Dermis blood vessel endothelial cell (primary cell): Measurements from ENCODE around the gene CCDC40. TPM values are rescaled to one million over a fixed set of nuclear protein-coding genes. Genes with fewer than 3 reads are reported as not detected.

Source experiments
- DNase-seq: peaks from one replicate; pipeline ENCODE4 v3.0.0; 2010
- total RNA-seq: library from RNA; depleted of rRNA; stranded (reverse); fragments of >200 nt; gene quantifications from 2 replicates; pipeline ENCODE4 v1.2.3, GENCODE V29; 2014

Gene CCDC40
- total RNA-seq, 1 donor from 2014 or later: 1.4 TPM

DNA sequence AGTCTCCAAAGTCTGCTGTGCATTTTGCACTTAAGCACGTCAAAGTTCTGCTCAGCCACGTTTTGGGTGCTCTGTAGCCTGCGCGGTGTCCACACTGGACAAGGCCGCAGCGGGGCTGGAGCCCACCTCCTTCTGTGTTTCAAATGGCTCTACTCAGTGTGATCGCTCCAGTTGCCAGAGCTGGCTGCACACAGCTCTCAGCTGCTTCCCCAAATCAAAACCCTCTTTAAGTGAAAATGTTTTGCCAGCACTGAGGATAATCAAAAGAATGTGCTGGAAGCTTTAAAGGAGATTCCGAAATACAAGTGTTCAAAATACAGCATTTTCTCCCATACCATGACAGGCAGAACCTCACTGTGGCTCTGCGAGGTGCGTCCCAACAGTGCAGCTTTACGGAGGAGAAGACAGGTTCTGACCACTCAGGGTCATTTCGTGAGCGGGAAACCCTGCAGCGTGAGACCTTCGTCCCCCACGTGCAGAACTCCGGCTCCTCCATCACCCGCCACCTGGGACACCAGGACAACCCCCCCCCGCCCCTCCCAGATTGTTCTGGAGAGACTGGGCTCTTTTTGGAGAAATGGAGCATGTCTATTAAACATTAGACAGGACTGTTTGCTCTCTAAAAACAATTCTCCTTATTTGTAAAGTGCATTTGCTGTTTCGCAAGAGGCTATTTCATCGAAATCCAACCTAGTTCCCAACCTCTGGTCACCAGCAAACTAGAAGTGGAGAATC, 17.4 kb upstream of the CCDC40 start:
- DNase-seq: no peak

DNA sequence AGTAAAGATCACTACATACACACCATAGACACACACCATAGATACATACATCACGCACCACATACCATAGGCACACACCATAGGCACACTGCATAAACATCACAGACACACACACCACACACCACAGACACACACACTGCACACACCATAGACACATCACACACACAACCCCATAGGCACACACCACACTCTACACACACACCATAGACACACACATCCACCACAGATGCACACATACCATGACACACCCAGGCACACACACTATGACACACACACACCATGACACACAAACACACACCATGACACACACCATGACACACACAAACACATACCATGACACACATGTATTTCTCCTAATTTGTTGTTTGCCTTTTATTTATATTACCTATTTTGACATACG, 14.8 kb upstream of the CCDC40 start:
- DNase-seq: no peak

DNA sequence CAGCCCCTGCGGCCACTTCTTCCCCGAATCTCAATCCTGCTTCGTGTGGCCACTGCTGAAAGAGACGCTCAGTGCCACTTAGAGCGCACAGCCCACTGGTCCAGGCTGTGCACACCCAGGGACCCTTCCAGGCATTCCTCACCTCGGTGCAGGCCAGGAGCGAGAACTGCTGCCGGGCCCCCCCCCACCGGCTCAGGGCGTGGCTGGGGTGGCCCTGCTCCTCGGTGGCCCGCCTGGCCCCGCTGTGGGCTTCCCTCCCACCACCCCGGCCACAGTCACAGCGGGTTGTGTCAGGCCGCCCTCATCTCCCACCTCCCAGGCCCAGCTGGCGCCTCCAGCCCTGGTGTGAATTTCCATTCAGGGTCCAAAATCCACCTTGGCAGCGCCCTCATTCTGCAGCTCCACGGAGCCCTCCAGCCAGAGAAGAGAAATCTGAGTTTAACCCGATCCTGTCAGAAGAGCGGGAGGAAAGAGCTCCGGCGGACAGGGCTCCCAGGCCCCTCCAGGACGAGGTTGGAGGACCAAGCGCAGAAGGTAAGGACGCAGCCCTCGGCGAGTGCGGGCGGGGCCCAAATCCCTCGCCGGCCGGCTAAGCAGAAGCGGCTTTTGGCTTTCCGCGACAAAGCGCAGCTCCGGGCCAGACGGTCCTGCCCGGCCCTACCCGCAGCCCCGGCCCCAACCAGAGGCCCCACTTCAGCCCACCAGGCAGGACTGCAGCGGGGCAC, 12.8 kb upstream of the CCDC40 start:
- no peak for DNase-seq

DNA sequence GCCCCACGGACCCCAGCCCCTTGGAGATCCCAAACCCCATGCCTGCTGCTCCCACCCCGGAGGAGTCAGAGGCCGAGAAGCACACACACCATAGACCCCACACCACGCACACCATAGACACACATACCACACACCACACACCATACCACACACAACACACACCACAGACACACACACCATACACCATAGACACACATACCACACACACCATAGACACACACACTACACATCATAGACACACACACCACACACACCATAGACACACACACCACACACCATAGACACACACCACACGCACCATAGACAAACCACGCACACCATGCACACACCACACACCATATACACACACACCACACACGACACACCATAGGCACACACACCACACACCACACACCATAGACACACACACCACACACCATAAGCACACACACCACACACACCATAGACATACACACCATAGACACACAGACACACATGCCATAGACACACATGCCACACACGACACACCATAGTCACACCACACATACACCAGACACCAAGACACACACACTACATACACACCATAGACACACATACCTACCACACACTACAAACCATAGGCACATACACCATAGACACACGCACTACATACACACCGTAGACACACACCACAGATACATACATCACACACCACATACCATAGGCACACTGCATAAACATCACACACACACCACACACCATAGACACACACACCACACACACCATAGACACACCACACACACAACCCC, 12.1 kb upstream of the CCDC40 start:
- DNase-seq: no peak

DNA sequence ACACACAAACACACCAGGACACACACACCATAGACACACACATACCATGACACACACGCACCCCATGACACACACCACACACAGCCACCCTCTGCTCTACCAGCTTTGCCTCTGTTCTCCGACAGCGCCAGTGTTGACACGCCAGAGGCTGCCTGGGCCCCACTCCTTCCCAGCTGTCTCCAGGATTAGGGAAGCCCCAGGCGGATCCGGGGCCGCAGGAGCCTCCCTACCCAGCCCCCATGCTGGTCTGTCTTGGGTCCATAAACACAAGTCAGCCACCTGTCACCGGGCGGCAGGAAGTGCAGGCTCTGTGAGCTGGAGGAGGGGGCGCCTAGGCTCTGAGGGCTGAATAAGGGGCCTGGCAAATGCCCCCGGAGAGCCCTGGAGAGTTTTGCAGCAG, 11.3 kb upstream of the CCDC40 start:
- no peak for DNase-seq

DNA sequence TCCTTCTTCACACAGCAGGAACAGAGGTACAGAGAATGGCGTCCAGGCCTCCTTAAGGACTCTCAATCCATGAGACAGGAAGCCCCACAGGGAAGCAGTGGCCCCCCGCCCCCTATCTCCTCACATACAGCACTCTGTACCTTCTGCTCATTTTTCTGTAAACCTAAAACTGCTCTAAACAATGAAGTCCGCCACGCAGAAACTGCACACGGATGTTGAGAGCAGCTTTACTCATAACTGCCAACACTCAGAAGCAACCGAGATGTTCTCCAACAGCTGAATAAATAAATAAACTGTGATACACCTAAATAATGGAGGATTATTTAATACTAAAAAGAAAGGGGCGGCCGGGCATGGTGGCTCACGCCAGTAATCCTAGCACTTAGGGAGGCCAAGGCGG, 10.6 kb upstream of the CCDC40 start:
- no peak for DNase-seq

DNA sequence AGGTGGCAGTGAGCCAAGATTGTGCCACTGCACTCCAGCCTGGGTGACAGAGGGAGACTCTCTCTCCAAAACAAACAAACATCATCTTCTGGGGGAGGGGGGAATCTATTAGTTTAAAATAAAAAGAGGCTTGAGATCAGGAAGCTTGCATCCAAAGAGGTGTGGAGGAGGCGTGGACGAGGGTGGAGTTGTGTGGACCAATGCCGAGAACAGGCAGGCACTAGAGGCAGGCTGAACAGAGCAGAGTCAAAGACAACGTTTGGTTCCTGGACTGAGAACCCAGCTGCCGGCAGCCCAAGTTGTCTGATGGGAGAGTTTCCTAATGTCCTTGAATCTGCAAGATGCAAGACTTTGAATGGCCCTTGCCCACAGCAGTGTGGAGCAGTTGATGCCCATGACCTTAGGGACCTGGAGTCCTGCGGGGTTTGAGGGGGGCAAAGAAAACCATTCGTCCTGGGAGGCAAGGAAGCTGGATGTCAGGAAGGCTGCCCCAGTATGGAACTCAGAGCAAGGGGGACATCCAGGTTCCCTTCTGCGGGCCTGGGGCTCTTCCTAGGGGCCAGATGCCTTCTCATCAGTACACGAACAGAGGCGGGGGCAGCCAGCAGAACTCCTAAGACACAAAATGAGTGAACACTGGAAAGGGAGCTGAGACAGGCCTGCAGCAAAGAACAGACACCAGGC, 9.9 kb upstream of the CCDC40 start:
- DNase-seq: no peak

DNA sequence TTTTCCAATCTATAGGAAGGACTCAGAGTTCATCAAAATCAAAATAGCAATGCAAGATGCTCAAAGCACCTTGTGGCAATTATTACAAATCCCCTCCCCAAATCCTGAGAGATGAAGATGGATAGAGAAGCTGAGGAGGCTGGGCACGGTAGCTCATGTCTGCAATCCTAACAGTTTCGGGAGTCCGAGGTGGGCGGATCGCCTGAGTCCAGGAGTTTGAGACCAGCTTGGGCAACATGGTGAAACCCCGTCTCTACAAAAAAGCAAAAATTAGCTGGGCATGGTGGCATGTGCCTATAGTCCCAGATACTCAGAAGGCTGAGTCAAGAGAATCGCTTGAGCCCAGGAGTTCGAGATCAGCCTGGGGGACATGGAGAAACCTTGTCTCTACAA, 9.4 kb upstream of the CCDC40 start:
- no peak for DNase-seq

DNA sequence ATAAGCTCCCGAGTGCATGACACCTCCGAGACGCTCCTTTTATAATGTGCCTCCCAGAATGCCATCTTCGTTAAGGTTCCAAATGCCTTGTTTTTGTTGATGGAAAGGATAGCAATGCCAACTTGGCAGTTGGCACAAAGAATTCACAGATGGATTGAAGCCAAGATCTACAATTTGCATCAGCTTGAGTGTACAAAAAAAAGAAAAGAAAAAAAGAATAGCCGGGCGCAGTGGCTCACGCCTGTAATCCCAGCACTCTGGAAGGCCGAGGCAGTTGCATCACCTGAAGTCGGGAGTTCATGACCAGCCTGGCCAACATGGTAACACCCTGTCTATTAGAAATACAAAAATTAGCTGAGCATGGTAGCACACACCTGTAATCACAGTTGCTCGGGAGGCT, 8.4 kb upstream of the CCDC40 start:
- DNase-seq: no peak

DNA sequence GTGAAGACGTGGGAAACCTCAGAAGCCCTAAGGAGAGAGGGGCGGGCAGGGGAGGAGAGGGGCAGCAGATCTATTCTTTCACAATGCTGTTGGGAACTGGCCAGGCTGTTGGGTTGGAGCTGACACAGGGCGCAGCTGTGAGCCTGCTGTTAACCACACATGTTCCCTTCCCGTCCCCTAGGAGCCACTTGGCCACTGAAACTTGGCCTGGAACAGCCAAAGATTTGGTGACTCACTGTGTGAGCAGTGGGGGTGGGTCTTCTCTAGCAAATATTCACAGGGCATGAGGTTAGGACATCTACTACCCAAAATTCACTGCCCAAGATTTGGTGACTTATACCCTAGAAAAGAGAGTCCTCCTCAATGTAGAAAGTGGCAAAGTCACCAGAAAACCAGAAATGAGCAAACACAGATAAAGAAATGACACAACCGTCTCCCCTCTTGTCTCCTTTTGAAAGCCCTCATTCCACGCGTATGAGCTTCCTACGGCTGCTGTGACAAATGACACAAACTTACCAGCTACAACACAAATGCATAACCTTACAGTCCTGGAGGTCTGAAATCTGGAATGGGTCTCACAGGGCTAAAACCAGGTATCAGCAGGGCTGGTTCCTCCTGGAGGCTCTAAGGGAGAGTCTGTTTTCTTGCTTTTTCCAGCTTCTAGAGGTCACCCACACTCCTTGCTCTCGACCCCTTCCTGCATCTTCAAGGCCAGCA, 7.0 kb upstream of the CCDC40 start:
- DNase-seq: peak; percentile 40

DNA sequence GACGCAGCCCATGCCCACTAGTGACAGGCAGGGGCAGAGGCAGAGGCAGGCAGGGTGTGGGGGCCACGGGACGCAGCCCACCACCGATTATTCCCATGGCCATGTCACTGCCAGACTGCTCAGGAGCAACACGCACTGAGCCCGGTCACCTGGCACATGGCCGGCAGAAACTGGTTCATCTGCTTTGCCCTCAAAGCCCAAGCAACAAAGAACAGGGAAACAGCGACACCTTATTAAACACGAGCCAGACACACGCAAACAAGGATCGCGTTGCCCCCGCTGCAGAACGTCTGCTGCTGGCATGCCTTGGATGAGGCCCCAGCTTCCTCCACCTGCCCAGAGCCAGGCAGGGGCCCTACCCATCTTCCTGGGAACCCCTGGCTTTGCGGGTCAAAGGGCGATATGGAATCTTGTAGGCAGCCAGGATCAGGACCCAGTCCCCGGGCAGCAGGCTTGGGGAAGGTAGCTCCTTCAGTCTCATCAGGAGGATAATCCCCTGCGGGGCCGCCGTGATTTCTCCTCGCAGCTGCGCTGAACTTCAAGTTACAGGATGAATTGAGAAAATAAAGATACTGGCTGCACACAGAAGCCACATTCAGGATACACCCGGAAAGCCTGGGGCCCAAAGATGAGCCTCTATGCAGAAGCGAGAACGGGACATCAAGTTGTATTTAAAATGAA, 5.6 kb upstream of the CCDC40 start:
- no peak for DNase-seq

DNA sequence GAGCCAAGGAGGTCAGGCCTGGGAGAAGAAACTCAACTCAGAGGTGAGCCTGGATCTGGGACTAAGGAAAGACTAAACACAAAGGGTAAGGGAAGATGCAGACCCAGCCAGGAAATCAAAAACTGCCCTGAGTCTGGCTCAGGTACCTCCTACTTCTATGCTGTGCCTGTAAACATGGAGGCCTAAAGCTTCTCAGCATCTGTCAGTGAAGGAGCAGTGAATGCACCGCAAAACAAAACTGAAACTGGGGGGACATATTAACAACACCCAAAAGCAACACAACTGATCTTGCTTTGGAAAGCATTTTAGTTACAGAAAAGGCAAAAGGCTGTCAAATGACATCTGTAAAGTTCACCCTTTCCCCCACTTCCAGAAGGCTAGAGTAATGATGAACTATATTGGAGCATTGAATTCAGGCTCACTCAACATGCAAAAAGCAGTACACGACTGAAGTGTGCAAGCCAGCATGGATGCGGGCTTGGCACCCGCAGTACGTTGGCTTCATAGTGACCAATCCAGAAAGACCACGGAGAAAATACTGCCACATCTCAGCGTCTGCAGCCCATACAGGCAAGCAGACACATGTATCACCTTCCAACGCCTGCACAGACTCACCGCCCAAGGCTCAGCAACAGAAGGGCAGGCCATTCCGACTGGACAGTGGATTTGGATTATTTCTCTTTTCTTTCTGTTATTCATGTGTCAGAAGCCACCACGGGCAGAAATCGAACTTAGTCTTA, 4.6 kb upstream of the CCDC40 start:
- DNase-seq: no peak

DNA sequence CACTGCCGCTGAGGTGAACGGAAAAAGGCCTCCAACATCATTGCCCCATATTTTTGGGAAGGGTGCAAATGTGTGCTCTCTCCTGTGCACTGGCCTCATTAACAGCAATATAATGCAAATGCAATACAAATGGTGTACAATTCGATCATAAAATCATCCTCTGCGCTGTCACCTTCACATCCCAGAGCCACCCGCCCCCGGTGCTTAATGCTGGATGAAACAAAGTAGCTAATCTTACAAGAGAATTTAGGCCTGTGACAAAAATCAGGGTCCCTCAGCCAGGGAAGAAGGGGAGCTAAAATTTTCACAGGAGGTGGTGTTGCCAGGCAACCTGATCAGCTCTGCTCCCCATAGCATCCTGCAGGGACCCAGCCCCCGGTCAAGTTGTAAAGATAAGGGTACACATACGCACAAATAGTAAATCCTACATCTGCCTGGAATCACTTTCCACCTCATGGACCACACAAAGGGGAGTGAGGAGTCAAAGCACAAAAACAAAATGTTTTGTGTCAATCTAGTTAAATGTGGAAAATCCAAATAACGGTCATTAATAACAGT, 3.7 kb upstream of the CCDC40 start:
- DNase-seq: no peak

DNA sequence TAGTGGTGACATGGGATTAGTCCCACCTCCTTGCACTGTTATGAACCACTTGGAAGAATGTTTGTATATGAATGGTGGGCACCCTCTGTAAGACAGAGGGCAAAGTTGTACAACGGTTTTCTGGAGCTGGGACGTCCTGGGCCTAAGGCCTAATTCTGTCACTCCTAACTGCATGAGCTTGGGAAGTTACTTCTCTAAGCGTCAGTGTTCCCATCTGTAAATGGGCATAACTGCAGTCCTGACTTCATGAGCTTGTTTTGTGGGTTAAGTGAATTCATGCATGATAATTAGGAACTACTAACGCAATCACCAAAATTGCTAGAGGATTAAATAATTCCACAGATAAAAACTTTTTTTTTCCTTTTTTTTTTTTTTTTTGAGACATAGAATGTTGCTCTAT, 2.6 kb upstream of the CCDC40 start:
- DNase-seq: no peak

DNA sequence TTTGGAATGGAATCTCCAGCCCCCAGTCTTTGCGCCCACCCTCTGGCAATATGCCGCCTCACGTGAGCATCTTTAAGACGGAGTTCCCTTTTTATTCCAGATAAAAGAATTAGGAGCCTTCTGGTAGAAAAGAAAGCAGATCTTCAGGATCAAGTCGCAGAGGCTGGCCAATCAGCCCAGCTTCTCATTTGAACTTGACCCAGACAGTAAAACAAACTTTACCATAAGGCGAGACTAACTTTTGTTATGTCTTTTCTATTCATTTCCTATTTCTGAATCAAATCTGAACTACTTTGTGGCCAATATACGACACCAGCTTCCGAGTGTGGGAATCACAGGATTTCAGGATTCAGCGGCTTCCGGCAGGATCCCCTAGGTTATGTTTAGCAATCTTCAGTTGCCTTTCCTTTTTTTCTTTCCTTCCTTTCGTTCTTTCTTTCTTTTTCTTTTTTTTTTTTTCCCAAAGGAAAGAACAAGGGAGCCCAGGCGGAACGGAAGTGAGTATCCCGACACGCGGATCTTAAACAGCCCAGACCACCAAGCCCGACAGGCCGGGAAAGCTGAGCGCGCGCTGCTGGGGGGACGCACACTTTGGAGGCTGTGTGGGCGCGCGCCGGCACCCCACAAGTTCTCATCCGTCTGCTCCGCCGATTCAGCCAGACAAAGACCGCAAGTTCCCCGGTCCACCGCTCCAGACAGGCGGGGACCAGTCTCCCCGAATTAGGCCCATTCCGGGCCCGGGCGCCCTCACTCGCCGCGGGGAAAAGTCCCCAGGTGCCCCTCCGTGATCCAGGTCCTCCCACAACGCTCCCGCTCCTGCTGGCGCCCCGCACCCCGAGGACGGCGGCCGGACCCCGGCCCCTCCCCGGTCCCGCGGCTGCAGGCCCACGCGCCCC, 1.4 kb upstream of the CCDC40 start:
- DNase-seq: peak; percentile 51

DNA sequence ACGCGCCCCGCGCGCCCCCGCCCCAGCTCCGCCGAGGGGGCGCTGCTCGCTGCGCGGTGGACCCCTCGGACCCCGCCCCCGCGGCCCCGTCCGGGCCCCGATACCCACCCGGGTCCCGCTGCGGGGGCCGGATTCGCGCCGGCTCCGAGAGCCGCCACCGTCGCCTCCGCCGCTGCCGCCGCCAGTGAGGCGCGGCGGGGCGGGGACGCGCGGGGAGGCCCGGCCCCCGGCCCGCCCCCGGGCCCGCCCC, 830 bp upstream of the CCDC40 start, which contains the start of gene TBC1D16:
Gene TBC1D16, minus strand, starts transcription at position 186 of the 250 bp plus-strand sequence. CDS start 22,325 bp downstream, outside the sequence.
- no peak for DNase-seq

DNA sequence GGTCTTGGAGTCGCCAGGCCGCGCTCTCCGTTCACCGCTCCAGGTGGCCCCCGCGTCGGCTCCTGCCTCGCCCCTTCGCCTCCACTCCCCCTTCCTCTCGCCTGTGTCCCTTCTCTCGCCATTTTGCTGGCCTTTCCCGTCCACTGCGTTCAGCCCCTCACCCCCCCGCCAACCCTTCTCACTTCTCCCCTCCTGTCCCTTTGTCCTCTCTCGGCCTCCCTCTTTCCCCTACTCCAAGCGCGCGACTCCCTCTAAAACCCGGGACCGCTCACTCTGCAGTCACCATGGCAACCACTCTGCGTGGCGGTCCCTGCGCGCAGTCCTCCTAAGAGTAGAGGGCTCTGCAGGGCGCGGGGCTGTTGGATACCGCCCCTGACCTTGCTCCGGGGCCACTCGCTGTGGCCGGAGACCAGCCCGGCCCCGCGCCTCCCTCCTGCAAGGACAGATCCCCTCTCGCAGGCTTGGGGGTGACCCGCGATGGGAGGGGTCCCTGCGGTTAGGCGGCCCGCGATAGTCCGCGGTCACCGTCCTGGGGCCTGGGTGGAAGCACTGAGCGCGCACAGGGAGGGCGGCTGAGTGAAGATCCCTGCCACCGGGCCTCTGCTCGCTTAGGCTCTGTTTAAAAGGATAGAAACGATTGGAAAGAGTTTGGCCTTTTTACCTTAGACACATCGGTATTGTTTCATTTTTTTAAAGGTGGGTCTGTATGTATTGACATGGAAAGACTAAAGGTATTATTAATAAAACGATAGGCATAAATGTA, 454 bp downstream of the CCDC40 start:
- peak; percentile 47 for DNase-seq

DNA sequence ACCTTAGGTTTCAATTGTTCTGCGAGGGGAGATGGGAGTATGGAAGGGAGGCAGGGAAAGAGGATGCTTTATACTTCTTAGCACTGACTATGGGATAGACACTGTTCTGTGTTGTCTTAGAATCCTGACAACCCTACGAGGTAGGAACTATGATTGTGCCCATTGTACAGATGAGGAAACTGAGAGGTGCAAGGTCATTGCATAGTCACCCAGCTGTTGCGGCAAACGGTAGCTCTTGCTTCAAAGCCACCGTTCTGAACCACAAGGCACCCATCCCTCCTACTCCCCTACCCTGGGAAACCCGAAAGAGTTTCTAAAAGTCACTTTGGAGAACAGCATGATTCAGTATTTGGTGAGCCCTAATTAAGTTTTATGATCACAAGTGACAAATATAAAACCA, 7.5 kb downstream of the CCDC40 start:
- no peak for DNase-seq

DNA sequence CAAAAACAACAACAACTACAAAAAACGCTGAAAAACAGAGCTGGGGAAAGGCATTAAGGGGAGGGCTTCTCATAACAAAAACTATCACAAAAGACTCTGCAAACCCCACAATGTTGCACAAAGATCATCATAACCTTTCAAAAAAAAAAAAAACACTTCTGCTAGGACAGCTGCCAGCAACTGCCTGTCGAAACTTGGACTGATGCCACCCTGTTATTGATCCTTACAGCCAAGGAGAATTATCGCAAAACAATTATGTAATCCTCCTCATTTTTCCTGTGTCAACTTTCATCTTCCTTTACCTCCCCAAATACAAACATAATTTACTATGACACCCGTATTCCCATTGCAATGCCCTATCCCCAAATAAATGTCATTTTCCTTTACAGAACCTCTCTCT, 9.3 kb downstream of the CCDC40 start:
- no peak for DNase-seq
